GM12878 (cell line): ENCODE measurements around the gene AGK.

ENCODE experiments used
- BHLHE40 ChIP-seq, 2 experiments: fragments of 450-650 bp in 1 of 2; IDR thresholded peaks; 2 replicates each; pipeline ENCODE4 v1.6.1; 2011 to 2017; ENCODE audit warnings: low read depth in 2 of 2, borderline replicate concordance in 1 of 2, improper control_type of control experiment in 1 of 2, low read length in 1 of 2, mild to moderate bottlenecking in 1 of 2
- CREB1 ChIP-seq: IDR thresholded peaks from 2 replicates; pipeline ENCODE4 v1.6.1; 2012; ENCODE audit warnings: low read depth, mild to moderate bottlenecking, inconsistent platforms
- HCFC1 ChIP-seq: fragments of 150-350 bp; IDR thresholded peaks from 2 replicates; pipeline ENCODE4 v1.6.1; 2014; ENCODE audit warnings: low read length
- MYC ChIP-seq: IDR thresholded peaks from 2 replicates; pipeline ENCODE4 v1.6.1; 2011; ENCODE audit warnings: mild to moderate bottlenecking, low read length, moderate library complexity, inconsistent platforms; ENCODE audit not compliant: insufficient read depth, insufficient replicate concordance, insufficient read length, severe bottlenecking
- POLR2A ChIP-seq: IDR thresholded peaks from 2 replicates; pipeline ENCODE4 v1.6.1; 2011; ENCODE audit warnings: low read depth, mild to moderate bottlenecking, low read length
- POLR2AphosphoS5 ChIP-seq: IDR thresholded peaks from 2 replicates; pipeline ENCODE4 v1.6.1; 2011; ENCODE audit warnings: mild to moderate bottlenecking, low read length, inconsistent platforms
- SIN3A ChIP-seq: IDR thresholded peaks from 2 replicates; pipeline ENCODE4 v1.6.1; 2012; ENCODE audit warnings: low read depth, low read length, improper control_type of control experiment
- SMC3 ChIP-seq: IDR thresholded peaks from 2 replicates; pipeline ENCODE4 v1.6.1; 2011; ENCODE audit warnings: low read length, improper control_type of control experiment, borderline replicate concordance
- SP1 ChIP-seq: IDR thresholded peaks from one replicate; pipeline ENCODE4 v1.6.1; 2011; ENCODE audit warnings: low read depth, low read length
- SREBF1 ChIP-seq: IDR thresholded peaks from 2 replicates; pipeline ENCODE4 v1.6.1; 2012; ENCODE audit warnings: mild to moderate bottlenecking, low read length
- TCF7 ChIP-seq: IDR thresholded peaks from 2 replicates; pipeline ENCODE4 v1.6.1; 2014; ENCODE audit warnings: antibody characterized with exemption, borderline replicate concordance
- ZNF274 ChIP-seq: IDR thresholded peaks from one replicate; pipeline ENCODE4 v1.8.0; 2011; ENCODE audit not compliant: insufficient read length, insufficient read depth
- TF ChIP-seq, protein P1 (sequence below), 3 experiments: IDR thresholded peaks in 2 of 3; conservative IDR thresholded peaks in 1 of 3; 2 replicates each; pipeline ENCODE4 v1.5.1; 2011; ENCODE audit warnings: low read depth in 3 of 3, low read length in 3 of 3, mild to moderate bottlenecking in 3 of 3, control low read depth in 2 of 3, moderate library complexity in 2 of 3, inconsistent platforms in 1 of 3, mixed read lengths in 1 of 3; ENCODE audit not compliant: control insufficient read depth in 2 of 3, insufficient read depth in 1 of 3; ENCODE audit errors: extremely low read depth in 1 of 3
- TF ChIP-seq, protein P2 (sequence below): IDR thresholded peaks from 2 replicates; pipeline ENCODE4 v1.6.1; 2011; ENCODE audit warnings: low read depth, low read length, improper control_type of control experiment, borderline replicate concordance

DNA sequence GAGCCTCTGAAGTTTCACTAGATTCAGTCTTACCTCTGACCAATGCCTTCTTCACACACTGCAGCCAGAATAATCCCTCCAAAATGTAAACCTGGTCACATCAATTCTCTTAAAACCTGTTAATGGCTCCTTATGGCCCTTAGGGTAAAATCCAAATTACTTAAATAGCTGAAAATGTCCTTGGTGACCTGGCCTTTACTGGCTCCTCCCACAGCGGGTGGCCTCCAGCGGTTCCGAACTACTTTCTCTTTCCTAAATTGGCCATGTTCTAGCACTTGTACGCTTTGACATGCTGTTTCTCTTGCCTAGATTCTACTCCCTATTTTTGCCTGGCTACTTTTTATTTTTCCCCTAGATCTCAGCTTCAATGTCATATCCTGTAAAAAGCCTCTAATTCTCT lies 36.1 kb downstream of the AGK start:
- TF ChIP-seq ZNF274: no peak
- TF ChIP-seq, protein P1, sequence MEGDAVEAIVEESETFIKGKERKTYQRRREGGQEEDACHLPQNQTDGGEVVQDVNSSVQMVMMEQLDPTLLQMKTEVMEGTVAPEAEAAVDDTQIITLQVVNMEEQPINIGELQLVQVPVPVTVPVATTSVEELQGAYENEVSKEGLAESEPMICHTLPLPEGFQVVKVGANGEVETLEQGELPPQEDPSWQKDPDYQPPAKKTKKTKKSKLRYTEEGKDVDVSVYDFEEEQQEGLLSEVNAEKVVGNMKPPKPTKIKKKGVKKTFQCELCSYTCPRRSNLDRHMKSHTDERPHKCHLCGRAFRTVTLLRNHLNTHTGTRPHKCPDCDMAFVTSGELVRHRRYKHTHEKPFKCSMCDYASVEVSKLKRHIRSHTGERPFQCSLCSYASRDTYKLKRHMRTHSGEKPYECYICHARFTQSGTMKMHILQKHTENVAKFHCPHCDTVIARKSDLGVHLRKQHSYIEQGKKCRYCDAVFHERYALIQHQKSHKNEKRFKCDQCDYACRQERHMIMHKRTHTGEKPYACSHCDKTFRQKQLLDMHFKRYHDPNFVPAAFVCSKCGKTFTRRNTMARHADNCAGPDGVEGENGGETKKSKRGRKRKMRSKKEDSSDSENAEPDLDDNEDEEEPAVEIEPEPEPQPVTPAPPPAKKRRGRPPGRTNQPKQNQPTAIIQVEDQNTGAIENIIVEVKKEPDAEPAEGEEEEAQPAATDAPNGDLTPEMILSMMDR (IDR thresholded peaks at IDR 0.05 in 2 of 3, conservative IDR thresholded peaks at IDR 0.05 in 1 of 3; ENCODE audit: control insufficient read depth in 2 of 3, extremely low read depth in 1 of 3, insufficient read depth in 1 of 3, low read depth in 3 of 3, low read length in 3 of 3): no peak
- TF ChIP-seq BHLHE40 (IDR thresholded peaks at IDR 0.05; ENCODE audit: borderline replicate concordance in 1 of 2, low read depth in 2 of 2, low read length in 1 of 2): no peak
- TF ChIP-seq TCF7: no peak
- no peak for TF ChIP-seq POLR2A
- TF ChIP-seq SIN3A: no peak
- TF ChIP-seq POLR2AphosphoS5: no peak
- no peak for TF ChIP-seq HCFC1
- TF ChIP-seq CREB1: no peak
- no peak for TF ChIP-seq SP1
- no peak for TF ChIP-seq SREBF1
- no peak for TF ChIP-seq SMC3
- TF ChIP-seq, protein P2, sequence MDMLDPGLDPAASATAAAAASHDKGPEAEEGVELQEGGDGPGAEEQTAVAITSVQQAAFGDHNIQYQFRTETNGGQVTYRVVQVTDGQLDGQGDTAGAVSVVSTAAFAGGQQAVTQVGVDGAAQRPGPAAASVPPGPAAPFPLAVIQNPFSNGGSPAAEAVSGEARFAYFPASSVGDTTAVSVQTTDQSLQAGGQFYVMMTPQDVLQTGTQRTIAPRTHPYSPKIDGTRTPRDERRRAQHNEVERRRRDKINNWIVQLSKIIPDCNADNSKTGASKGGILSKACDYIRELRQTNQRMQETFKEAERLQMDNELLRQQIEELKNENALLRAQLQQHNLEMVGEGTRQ: no peak
- no peak for TF ChIP-seq MYC
